Measurements from ENCODE around the gene COBL. TPM values are rescaled to one million over a fixed set of nuclear protein-coding genes. Genes with fewer than 3 reads are reported as not detected.

COBL gene
- total and polyA plus RNA-seq, 2 donors (not counting 3 experiments of a cell fraction or from before 2014, with no cell fraction given) = 0.11 TPM; not detected in 1

- intact Hi-C loops (cut with micrococcal nuclease) = no loop called here
- H3K4me3 ChIP-seq (replicated peaks in 1 of 3; ENCODE audit: insufficient read depth in 1 of 3, low read depth in 1 of 3, low read length in 3 of 3) = no peak overlapping the region
- CTCF ChIA-PET = no interaction called here
Measured at GRCh38 chr7:51114501-51114900, 202.1 kb downstream of the COBL start.

More at GRCh38 chr7:51114501-51114900, 202.1 kb downstream of the COBL start:
- BruUV-seq (replicated peaks) = no TSS peak
- Histone ChIP-seq H3K27me3 (ENCODE audit: control insufficient read depth in 2 of 2, insufficient read depth in 2 of 2, low read length in 2 of 2) (peaks cover 5% of the 10 kb centered on the region in 2 experiments), H3K4me2 (ENCODE audit: insufficient read depth, low read length) (no peak overlapping the region), H2AFZ (ENCODE audit: low read depth, low read length) (no peak overlapping the region), H3K9ac (replicated peaks; ENCODE audit: extremely low read depth, insufficient read depth, low read length) (no peak overlapping the region), H4K20me1 (replicated peaks; ENCODE audit: control insufficient read depth, extremely low read depth, insufficient read depth, low read length) (peaks cover 2% of the 10 kb centered on the region), H3K4me1 (ENCODE audit: control insufficient read depth, extremely low read depth, insufficient read depth, low read length) (no peaks in the 10 kb centered on the region), H3K79me2 (ENCODE audit: control insufficient read depth, insufficient read depth, low read length) (no peaks in the 10 kb centered on the region), H3K27ac (ENCODE audit: insufficient read depth, low read depth, low read length) (no peak overlapping the region), H3K9me3 (replicated peaks; ENCODE audit: control insufficient read depth, insufficient read depth, low read length) (no peaks in the 10 kb centered on the region), H3K9me1 (replicated peaks; ENCODE audit: control insufficient read depth, extremely low read depth, insufficient read depth, low read length) (no peaks in the 10 kb centered on the region), H3K36me3 (ENCODE audit: control insufficient read depth in 2 of 2, extremely low read depth in 1 of 2, insufficient read depth in 2 of 2, low read length in 2 of 2) (no peaks in the 10 kb centered on the region)
- FAIRE-seq (no peak), DNase-seq (ENCODE audit: low read depth, low spot score) (no peak)
- dilution Hi-C loops (cut with MboI; ENCODE audit: extremely low pct_ligation_motif_present, low sequenced_read_pairs) = no loop called here
- TF ChIP-seq POLR2A (IDR thresholded peaks at IDR 0.05; ENCODE audit: low read depth, low read length) = no peak
- no peak for TF ChIP-seq JUN (IDR thresholded peaks at IDR 0.05; ENCODE audit: borderline replicate concordance, insufficient read depth, insufficient read length, low read depth)
- no peak for TF ChIP-seq EZH2 (IDR thresholded peaks at IDR 0.05; ENCODE audit: borderline replicate concordance, low read depth, low read length, severe bottlenecking)
- no peak for TF ChIP-seq POLR2AphosphoS5 (IDR thresholded peaks at IDR 0.05; ENCODE audit: insufficient read depth, low read depth, low read length)
- no peak for TF ChIP-seq FOS (IDR thresholded peaks at IDR 0.05; ENCODE audit: borderline replicate concordance, insufficient read depth, low read length)
- TF ChIP-seq CTCF (IDR thresholded peaks at IDR 0.05; ENCODE audit: extremely low read depth in 1 of 2, insufficient read depth in 1 of 2, low read depth in 1 of 2, low read length in 2 of 2) = no peak
- no peak for TF ChIP-seq MYC (IDR thresholded peaks at IDR 0.05; ENCODE audit: low read depth, low read length)
- TF ChIP-seq MAX (IDR thresholded peaks at IDR 0.05; ENCODE audit: insufficient read depth, insufficient read length) = no peak
- TF ChIP-seq GATA2 (IDR thresholded peaks at IDR 0.05; ENCODE audit: insufficient read depth, insufficient read length, low read depth, low read length) = no peak
- POLR2A ChIA-PET = no interaction called here
